Mesenchymal stem cell (in vitro differentiated cells and primary cell): ENCODE data around the gene TICAM2.

Experiments used
- DNase-seq: peaks from one replicate; pipeline ENCODE4 v3.0.0-alpha.2; 2013
- H2AFZ ChIP-seq: one replicate; pipeline ENCODE4 v1.6.1; 2013; ENCODE audit warnings: low read depth, mild to moderate bottlenecking, control low read depth, inconsistent platforms, low read length, moderate library complexity
- H2AK5ac ChIP-seq: 2 replicates; pipeline ENCODE4 v1.6.1; 2013; ENCODE audit warnings: low read length, moderate library complexity, mild to moderate bottlenecking, inconsistent platforms; ENCODE audit not compliant: severe bottlenecking
- H2BK120ac ChIP-seq: one replicate; pipeline ENCODE4 v1.6.1; 2013; ENCODE audit warnings: low read depth, mild to moderate bottlenecking, inconsistent platforms, low read length, moderate library complexity
- H2BK12ac ChIP-seq, 2 experiments: one replicate each; pipeline ENCODE4 v1.6.1; 2013; ENCODE audit warnings: inconsistent platforms in 2 of 2, low read length in 2 of 2, mild to moderate bottlenecking in 2 of 2, moderate library complexity in 2 of 2, control low read depth in 1 of 2
- H2BK15ac ChIP-seq: one replicate; pipeline ENCODE4 v1.6.1; 2013; ENCODE audit warnings: mild to moderate bottlenecking, low read depth, inconsistent platforms; ENCODE audit not compliant: poor library complexity, severe bottlenecking
- H2BK5ac ChIP-seq: 2 replicates; pipeline ENCODE4 v1.6.1; 2013; ENCODE audit warnings: low read depth, mild to moderate bottlenecking, low read length, control low read depth, inconsistent platforms; ENCODE audit not compliant: poor library complexity, severe bottlenecking
- H3K14ac ChIP-seq, 2 experiments: one replicate each; pipeline ENCODE4 v1.6.1; 2013; ENCODE audit warnings: inconsistent platforms in 2 of 2, low read length in 2 of 2, control low read depth in 1 of 2, mild to moderate bottlenecking in 1 of 2, moderate library complexity in 1 of 2
- H3K18ac ChIP-seq, 2 experiments: one replicate each; pipeline ENCODE4 v1.6.1; 2013; ENCODE audit warnings: inconsistent platforms in 2 of 2, low read length in 2 of 2, control low read depth in 1 of 2, low read depth in 1 of 2, mild to moderate bottlenecking in 1 of 2
- H3K23ac ChIP-seq, 2 experiments: one replicate each; pipeline ENCODE4 v1.6.1; 2013; ENCODE audit warnings: inconsistent platforms in 2 of 2, low read length in 2 of 2, mild to moderate bottlenecking in 2 of 2, moderate library complexity in 2 of 2, control low read depth in 1 of 2
- H3K27ac ChIP-seq: 2 replicates; pipeline ENCODE4 v1.5.1; 2013; ENCODE audit warnings: mild to moderate bottlenecking, moderate library complexity, low read length, control low read depth, inconsistent platforms; ENCODE audit not compliant: poor library complexity, severe bottlenecking
- H3K27me3 ChIP-seq, 2 experiments: 2 replicates each; pipeline versions ENCODE4 v1.6.1 to v1.7.0; 2013; ENCODE audit warnings: low read length in 2 of 2, mild to moderate bottlenecking in 2 of 2, moderate library complexity in 2 of 2, control low read depth in 1 of 2, inconsistent platforms in 1 of 2; ENCODE audit not compliant: control insufficient read depth in 1 of 2, insufficient read depth in 1 of 2
- H3K36me3 ChIP-seq, 2 experiments: 2 replicates each; pipeline versions ENCODE4 v1.6.1 to v1.7.0; 2013; ENCODE audit warnings: low read length in 2 of 2, control low read depth in 1 of 2, inconsistent platforms in 1 of 2, low read depth in 1 of 2, mild to moderate bottlenecking in 1 of 2; ENCODE audit not compliant: insufficient read depth in 2 of 2, control insufficient read depth in 1 of 2
- H3K4ac ChIP-seq, 2 experiments: one replicate each; pipeline ENCODE4 v1.6.1; 2013; ENCODE audit warnings: inconsistent platforms in 2 of 2, low read length in 2 of 2, mild to moderate bottlenecking in 2 of 2, moderate library complexity in 2 of 2, control low read depth in 1 of 2, low read depth in 1 of 2
- H3K4me1 ChIP-seq: 2 replicates; pipeline ENCODE4 v1.6.1; 2013; ENCODE audit warnings: low read depth, low read length, control low read depth; ENCODE audit not compliant: control insufficient read depth, insufficient read depth
- H3K4me2 ChIP-seq: 2 replicates; pipeline ENCODE4 v1.6.1; 2013; ENCODE audit warnings: low read length, mild to moderate bottlenecking, inconsistent platforms; ENCODE audit not compliant: poor library complexity, severe bottlenecking
- H3K4me3 ChIP-seq, 2 experiments: 2 replicates each; pipeline versions ENCODE4 v1.5.1 to v1.7.0; 2013; ENCODE audit warnings: low read length in 2 of 2, mild to moderate bottlenecking in 2 of 2, control low read depth in 1 of 2, low read depth in 1 of 2; ENCODE audit not compliant: insufficient read depth in 1 of 2
- H3K79me1 ChIP-seq: replicated peaks from 2 replicates; pipeline ENCODE4 v1.6.1; 2013; ENCODE audit warnings: mild to moderate bottlenecking, control low read depth, low read length, inconsistent platforms; ENCODE audit not compliant: poor library complexity, severe bottlenecking
- H3K9ac ChIP-seq: 2 replicates; pipeline ENCODE4 v1.7.0; 2013; ENCODE audit warnings: mild to moderate bottlenecking, low read length, moderate library complexity
- H3K9me3 ChIP-seq: 2 replicates; pipeline ENCODE4 v1.7.0; 2013; ENCODE audit warnings: mild to moderate bottlenecking, low read length; ENCODE audit not compliant: control insufficient read depth
- H4K8ac ChIP-seq: one replicate; pipeline ENCODE4 v1.6.1; 2013; ENCODE audit warnings: inconsistent platforms, mild to moderate bottlenecking, low read length, moderate library complexity
- H4K91ac ChIP-seq: one replicate; pipeline ENCODE4 v1.6.1; 2013; ENCODE audit warnings: mild to moderate bottlenecking, low read length, inconsistent platforms
- WGBS: methylation state at CpG from one replicate; pipeline ENCODE4 v1.1.7; 2013; ENCODE audit warnings: mixed read lengths; 5-methylcytosine and 5-hydroxymethylcytosine counted together

Gene TICAM2

GRCh38 chr5:115584501-115584900 is 17.8 kb downstream of the TICAM2 start:
- H3K4me3 ChIP-seq: no peak overlapping the region
- H3K18ac ChIP-seq: no peak overlapping the region
- peaks cover 0 to 16% of the 10 kb centered on the region in 2 experiments for H3K36me3 ChIP-seq
- no peak overlapping the region for H3K27ac ChIP-seq
- peaks cover 2% of the 10 kb centered on the region for H3K4me1 ChIP-seq
- no peak overlapping the region for H2BK120ac ChIP-seq
- no peak overlapping the region for H3K9ac ChIP-seq
- H4K91ac ChIP-seq: no peak overlapping the region
- H3K9me3 ChIP-seq: no peaks in the 10 kb centered on the region
- H2BK5ac ChIP-seq: no peak overlapping the region
- no peak for DNase-seq
- no peak overlapping the region for H2AK5ac ChIP-seq
- H3K4ac ChIP-seq: no peak overlapping the region
- no peak overlapping the region for H3K4me2 ChIP-seq
- H2BK12ac ChIP-seq: no peak overlapping the region
- H4K8ac ChIP-seq: no peak overlapping the region
- no peak overlapping the region for H3K23ac ChIP-seq
- WGBS: 97% methylated on average over 1 of the region's 1 CpG
- no peak overlapping the region for H3K14ac ChIP-seq
- H3K79me1 ChIP-seq: peaks cover 2% of the 10 kb centered on the region
- no peak overlapping the region for H2AFZ ChIP-seq
- H2BK15ac ChIP-seq: no peak overlapping the region
- no peaks in the 10 kb centered on the region for H3K27me3 ChIP-seq

- 56% methylated on average over 2 of the region's 3 CpGs for WGBS
- peaks cover 2% of the 10 kb centered on the region for H3K4me1 ChIP-seq
- no peak overlapping the region for H3K4me2 ChIP-seq
- H2AFZ ChIP-seq: no peak overlapping the region
- no peak overlapping the region for H2BK15ac ChIP-seq
- H2BK12ac ChIP-seq: no peak overlapping the region
- no peaks in the 10 kb centered on the region for H3K9me3 ChIP-seq
- H3K14ac ChIP-seq: peak overlapping the region in 1 of 2 experiments; percentile 18
- H3K4me3 ChIP-seq: no peak overlapping the region
- DNase-seq: peak; percentile 89
- no peak overlapping the region for H3K23ac ChIP-seq
- H4K91ac ChIP-seq: no peak overlapping the region
- peak overlapping the region; percentile 45 for H3K9ac ChIP-seq
- H3K27me3 ChIP-seq: no peaks in the 10 kb centered on the region
- H4K8ac ChIP-seq: no peak overlapping the region
- no peak overlapping the region for H2BK5ac ChIP-seq
- peaks cover 0 to 24% of the 10 kb centered on the region in 2 experiments for H3K36me3 ChIP-seq
- no peak overlapping the region for H3K27ac ChIP-seq
- peak overlapping the region in 1 of 2 experiments; percentile 18 for H3K18ac ChIP-seq
- no peak overlapping the region for H2AK5ac ChIP-seq
- H3K79me1 ChIP-seq: peaks cover 2% of the 10 kb centered on the region
- no peak overlapping the region for H3K4ac ChIP-seq
- H2BK120ac ChIP-seq: no peak overlapping the region
Observed at GRCh38 chr5:115583474-115583873, 18.8 kb downstream of the TICAM2 start.

DNA sequence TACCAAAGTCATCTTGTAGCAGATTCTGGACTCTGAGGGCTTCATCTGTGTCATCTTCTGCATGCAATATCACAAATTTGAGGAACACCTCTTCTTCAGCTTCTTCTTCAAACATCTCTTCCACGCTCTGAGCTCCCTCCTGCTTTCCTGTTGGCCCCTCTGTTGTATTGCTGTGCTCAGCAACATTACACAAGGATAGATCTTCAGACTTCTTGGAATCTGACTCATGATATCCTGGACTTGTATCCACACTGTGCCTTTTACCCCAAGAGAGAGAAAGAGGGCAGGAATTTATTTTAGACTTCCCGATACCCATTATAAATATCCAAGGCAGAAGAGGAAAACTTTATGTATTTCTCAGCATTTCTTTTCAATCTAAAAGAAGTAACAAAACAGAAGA is 21.3 kb downstream of the TICAM2 start:
- Histone ChIP-seq H4K8ac (no peak overlapping the region), H3K4me2 (no peak overlapping the region), H3K79me1 (no peaks in the 10 kb centered on the region), H3K36me3 (peaks cover 0 to 41% of the 10 kb centered on the region in 2 experiments), H3K9ac (no peak overlapping the region), H3K4me3 (no peak overlapping the region), H3K9me3 (peaks cover 15% of the 10 kb centered on the region), H3K27ac (no peak overlapping the region), H3K23ac (no peak overlapping the region), H2AK5ac (no peak overlapping the region), H3K4ac (no peak overlapping the region), H2BK5ac (no peak overlapping the region), H4K91ac (no peak overlapping the region), H3K27me3 (no peaks in the 10 kb centered on the region), H2BK15ac (no peak overlapping the region), H3K4me1 (peaks cover 2% of the 10 kb centered on the region), H3K14ac (no peak overlapping the region), H2AFZ (no peak overlapping the region), H2BK120ac (no peak overlapping the region), H3K18ac (no peak overlapping the region), H2BK12ac (no peak overlapping the region)
- 100% methylated on average over 1 of the region's 2 CpGs for WGBS
- DNase-seq: no peak

GRCh38 chr5:115579747-115580173 is 22.5 kb downstream of the TICAM2 start:
- DNase-seq: no peak
- Histone ChIP-seq H3K4me3 (no peak overlapping the region), H3K36me3 (peaks cover 0 to 43% of the 10 kb centered on the region in 2 experiments), H3K18ac (no peak overlapping the region), H2BK15ac (no peak overlapping the region), H3K4me1 (peaks cover 5% of the 10 kb centered on the region), H4K8ac (no peak overlapping the region), H3K27me3 (no peaks in the 10 kb centered on the region), H3K14ac (no peak overlapping the region), H2AFZ (no peak overlapping the region), H3K4ac (no peak overlapping the region), H3K23ac (no peak overlapping the region), H3K9ac (no peak overlapping the region), H3K4me2 (no peak overlapping the region), H2BK12ac (no peak overlapping the region), H3K79me1 (no peaks in the 10 kb centered on the region), H4K91ac (no peak overlapping the region), H3K27ac (no peak overlapping the region), H2BK120ac (no peak overlapping the region), H3K9me3 (peaks cover 15% of the 10 kb centered on the region), H2BK5ac (no peak overlapping the region), H2AK5ac (no peak overlapping the region)
- 58% methylated on average over 6 of the region's 6 CpGs for WGBS
